ENCODE measurements around the gene CAPN15.
"Not testable (repeated sequence)": the region's sequence is repeated elsewhere in the genome, so short reads cannot be mapped to it uniquely, and the experiment has no call there.

Gene CAPN15

GRCh38 chr16:589658-590187 is 62.2 kb downstream of the CAPN15 start, which contains the start of gene RAB40C:
Gene RAB40C (plus strand): TSS chr16:590066. CDS start chr16:590292, 226 bp downstream.
- DNase-seq (ENCODE audit: low read depth in 2 of 3, low spot score in 2 of 3) = peak; percentile 98

- no peak for DNase-seq (ENCODE audit: low read depth in 2 of 3, low spot score in 2 of 3)
These were observed 62.8 kb downstream of the CAPN15 start for GRCh38 chr16:590188-590814.

GRCh38 chr16:590815-591200 is 63.3 kb downstream of the CAPN15 start:
- no peak for DNase-seq (ENCODE audit: low read depth in 2 of 3, low spot score in 2 of 3)

GRCh38 chr16:591231-591630 is 63.7 kb downstream of the CAPN15 start:
- DNase-seq (ENCODE audit: low read depth in 2 of 3, low spot score in 2 of 3) = no peak

- DNase-seq (ENCODE audit: low read depth in 2 of 3, low spot score in 2 of 3) = no peak
These were observed 64.5 kb downstream of the CAPN15 start for GRCh38 chr16:591892-592517.

GRCh38 chr16:592518-593306 is 65.2 kb downstream of the CAPN15 start:
- DNase-seq (ENCODE audit: low read depth in 2 of 3, low spot score in 2 of 3) = no peak

GRCh38 chr16:593406-593805 is 65.9 kb downstream of the CAPN15 start:
- no peak for DNase-seq (ENCODE audit: low read depth in 2 of 3, low spot score in 2 of 3)

- no peak for DNase-seq (ENCODE audit: low read depth in 2 of 3, low spot score in 2 of 3)
These were observed 66.3 kb downstream of the CAPN15 start for GRCh38 chr16:593807-594206.

- DNase-seq (ENCODE audit: low read depth in 2 of 3, low spot score in 2 of 3) = no peak
These were observed 67.6 kb downstream of the CAPN15 start for GRCh38 chr16:595094-595528.

GRCh38 chr16:595942-596735 is 68.6 kb downstream of the CAPN15 start:
- DNase-seq (ENCODE audit: low read depth in 2 of 3, low spot score in 2 of 3) = no peak

- no peak for DNase-seq (ENCODE audit: low read depth in 2 of 3, low spot score in 2 of 3)
These were observed 69.2 kb downstream of the CAPN15 start for GRCh38 chr16:596736-597060.

- DNase-seq (ENCODE audit: low read depth in 2 of 3, low spot score in 2 of 3) = not testable (repeated sequence)
These were observed 70.1 kb downstream of the CAPN15 start for GRCh38 chr16:597655-598054.

GRCh38 chr16:598823-599739 is 71.6 kb downstream of the CAPN15 start:
- DNase-seq (ENCODE audit: low read depth in 2 of 3, low spot score in 2 of 3) = no peak

GRCh38 chr16:600781-601180 is 73.3 kb downstream of the CAPN15 start:
- DNase-seq (ENCODE audit: low read depth in 2 of 3, low spot score in 2 of 3) = no peak

GRCh38 chr16:603933-604332 is 76.4 kb downstream of the CAPN15 start:
- DNase-seq (ENCODE audit: low read depth in 2 of 3, low spot score in 2 of 3) = no peak

Measured in activated CD8-positive, alpha-beta memory T cell treated with anti-CD3 and anti-CD28 coated beads for 48 hours (primary cell).